NCI-H2196 (cell line): ENCODE measurements around the gene FAM3A.

Experiments used
- DNase-seq: peaks from one replicate; lab custom pipeline; 2025; ENCODE audit not compliant: unreplicated experiment; lab: John Stamatoyannopoulos, UW

The FAM3A gene

GRCh38 chrX:154481911-154482601 lies 34.0 kb downstream of the FAM3A start:
- DNase-seq, result no peak

- DNase-seq, result no peak
These were observed 34.8 kb downstream of the FAM3A start for GRCh38 chrX:154481195-154481594.

GRCh38 chrX:154478728-154479622 lies 37.1 kb downstream of the FAM3A start, which contains the start of gene LAGE3:
TSS of gene LAGE3 (minus strand) at chrX:154479281. CDS start at chrX:154478915, 366 bp downstream.
- peak; percentile 84 for DNase-seq

GRCh38 chrX:154477891-154478477 lies 38.0 kb downstream of the FAM3A start:
- no peak for DNase-seq

GRCh38 chrX:154476821-154477220 lies 39.2 kb downstream of the FAM3A start:
- no peak for DNase-seq

- DNase-seq, result no peak
These were observed 42.3 kb downstream of the FAM3A start for GRCh38 chrX:154473683-154474082.

- DNase-seq, result no peak
These were observed 43.1 kb downstream of the FAM3A start for GRCh38 chrX:154472685-154473632.

- no peak for DNase-seq
These were observed 44.0 kb downstream of the FAM3A start for GRCh38 chrX:154471839-154472684.

- no peak for DNase-seq
These were observed 45.0 kb downstream of the FAM3A start for GRCh38 chrX:154470914-154471568.

- DNase-seq, result no peak
These were observed 45.6 kb downstream of the FAM3A start for GRCh38 chrX:154470434-154470833.

GRCh38 chrX:154469880-154470279 lies 46.2 kb downstream of the FAM3A start:
- DNase-seq, result no peak

- no peak for DNase-seq
These were observed 46.9 kb downstream of the FAM3A start for GRCh38 chrX:154469114-154469513.

GRCh38 chrX:154468217-154468616 lies 47.8 kb downstream of the FAM3A start:
- no peak for DNase-seq

GRCh38 chrX:154467556-154467955 lies 48.5 kb downstream of the FAM3A start:
- DNase-seq, result no peak

GRCh38 chrX:154466907-154467306 lies 49.1 kb downstream of the FAM3A start:
- DNase-seq, result no peak

- DNase-seq, result no peak
These were observed 50.0 kb downstream of the FAM3A start for GRCh38 chrX:154466036-154466435.

- no peak for DNase-seq
These were observed 50.4 kb downstream of the FAM3A start for GRCh38 chrX:154465601-154466000.

- no peak for DNase-seq
These were observed 51.1 kb downstream of the FAM3A start for GRCh38 chrX:154464806-154465365.
